NT2/D1 (cell line): ENCODE results near the gene PARD3.

ENCODE experiments used
- DNase-seq: peaks from one replicate; pipeline ENCODE4 v3.0.0-alpha.2; 2011; ENCODE audit warnings: low read depth, low spot score
- H3K27me3 ChIP-seq: 2 replicates; pipeline ENCODE4 v1.6.0; 2011; ENCODE audit warnings: mild to moderate bottlenecking; ENCODE audit not compliant: insufficient read length, insufficient read depth
- H3K36me3 ChIP-seq: 2 replicates; pipeline ENCODE4 v1.6.1; 2011; ENCODE audit warnings: mild to moderate bottlenecking, low read length, mixed read lengths; ENCODE audit not compliant: insufficient read depth, insufficient read length
- H3K4me1 ChIP-seq: 2 replicates; pipeline ENCODE4 v1.5.1; 2011; ENCODE audit not compliant: insufficient read depth, insufficient read length
- H3K4me3 ChIP-seq: 2 replicates; pipeline ENCODE4 v1.5.1; 2011; ENCODE audit warnings: low read depth; ENCODE audit not compliant: insufficient read length
- H3K9ac ChIP-seq: 2 replicates; pipeline ENCODE4 v1.6.0; 2011; ENCODE audit warnings: low read depth; ENCODE audit not compliant: insufficient read length
- H3K9me3 ChIP-seq: 2 replicates; pipeline ENCODE4 v1.5.1; 2011; ENCODE audit warnings: mild to moderate bottlenecking, low read length; ENCODE audit not compliant: insufficient read depth
- SUZ12 ChIP-seq: IDR thresholded peaks from 2 replicates; pipeline ENCODE4 v1.6.1; 2011; ENCODE audit not compliant: insufficient read length, insufficient read depth; ENCODE audit errors: extremely low read depth
- YY1 ChIP-seq: IDR thresholded peaks from 2 replicates; pipeline ENCODE4 v1.6.1; 2011; ENCODE audit not compliant: insufficient read length, insufficient read depth
- ZNF274 ChIP-seq: IDR thresholded peaks from 2 replicates; pipeline ENCODE4 v1.6.1; 2011; ENCODE audit warnings: mild to moderate bottlenecking, low read depth, low read length

Gene PARD3

DNA sequence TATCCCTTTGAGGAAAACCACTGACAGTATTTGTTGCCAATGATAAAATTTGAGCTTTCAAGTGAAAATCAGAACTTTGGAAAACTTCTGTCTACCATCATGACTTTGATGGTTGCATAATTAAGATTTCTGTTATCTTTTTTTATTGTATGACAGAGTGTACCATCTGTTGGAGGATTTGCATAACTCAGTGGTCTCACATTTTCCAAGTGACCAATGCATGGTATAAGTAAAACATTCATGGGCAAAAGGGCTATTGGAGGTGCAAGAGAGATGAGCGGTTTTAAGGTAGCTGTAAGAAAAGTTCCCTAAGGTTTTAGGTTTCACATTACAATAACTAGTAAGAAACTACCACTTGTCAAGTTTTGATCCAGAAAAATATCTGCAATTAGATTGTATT is 625.3 kb downstream of the PARD3 start:
- H3K27me3 ChIP-seq = no peaks in the 10 kb centered on the region
- DNase-seq = no peak
- H3K36me3 ChIP-seq = no peaks in the 10 kb centered on the region
- H3K4me3 ChIP-seq = no peak overlapping the region
- peaks cover 2% of the 10 kb centered on the region for H3K4me1 ChIP-seq
- H3K9ac ChIP-seq = no peak overlapping the region
- TF ChIP-seq ZNF274 = no peak
- H3K9me3 ChIP-seq = no peaks in the 10 kb centered on the region

DNA sequence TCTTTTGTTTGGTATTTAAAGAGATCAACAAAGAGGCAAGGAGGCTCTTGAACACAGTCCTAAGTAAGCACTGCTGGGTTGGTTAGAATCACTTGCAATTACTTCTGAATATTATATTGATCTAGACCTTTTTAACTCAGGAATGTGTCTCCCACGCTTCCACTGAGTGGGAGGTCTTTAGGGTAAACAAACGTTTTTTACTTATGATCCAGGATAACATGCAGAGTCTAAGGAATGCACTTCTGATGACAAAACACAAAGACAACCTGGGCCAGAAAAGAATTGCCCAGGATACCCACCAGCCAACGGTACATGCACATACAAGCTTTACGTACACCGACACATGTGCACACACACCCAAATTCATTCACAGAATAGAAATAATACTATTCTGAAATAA is 626.9 kb downstream of the PARD3 start:
- DNase-seq = no peak
- Histone ChIP-seq H3K4me3 (no peak overlapping the region), H3K9ac (no peak overlapping the region), H3K4me1 (peaks cover 2% of the 10 kb centered on the region), H3K9me3 (no peaks in the 10 kb centered on the region), H3K27me3 (no peaks in the 10 kb centered on the region), H3K36me3 (no peaks in the 10 kb centered on the region)
- TF ChIP-seq SUZ12 (no peak), YY1 (no peak), ZNF274 (no peak)

DNA sequence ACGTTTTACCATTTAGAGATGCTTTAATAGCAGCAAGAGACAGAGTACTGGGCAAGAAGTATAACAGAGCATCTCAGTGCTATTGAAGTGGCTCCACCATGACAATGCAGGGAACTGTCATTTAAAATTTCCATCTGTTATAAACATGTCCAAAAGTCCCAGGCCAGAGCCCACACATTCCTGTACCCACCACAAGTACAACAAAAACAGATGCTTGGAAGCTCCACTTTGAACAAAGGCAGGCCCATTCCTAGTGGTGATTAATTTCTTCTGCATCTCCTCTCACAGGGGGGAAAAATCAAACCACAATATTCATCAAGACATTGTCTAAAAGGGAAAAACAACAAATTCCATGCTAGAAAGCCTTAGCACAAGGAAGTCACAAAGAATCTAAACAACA is 627.9 kb downstream of the PARD3 start:
- TF ChIP-seq ZNF274 (no peak), SUZ12 (no peak), YY1 (no peak)
- H3K9ac ChIP-seq = no peak overlapping the region
- DNase-seq = no peak
- no peaks in the 10 kb centered on the region for H3K36me3 ChIP-seq
- no peak overlapping the region for H3K4me3 ChIP-seq
- H3K4me1 ChIP-seq = peaks cover 2% of the 10 kb centered on the region
- H3K9me3 ChIP-seq = no peaks in the 10 kb centered on the region
- no peaks in the 10 kb centered on the region for H3K27me3 ChIP-seq

DNA sequence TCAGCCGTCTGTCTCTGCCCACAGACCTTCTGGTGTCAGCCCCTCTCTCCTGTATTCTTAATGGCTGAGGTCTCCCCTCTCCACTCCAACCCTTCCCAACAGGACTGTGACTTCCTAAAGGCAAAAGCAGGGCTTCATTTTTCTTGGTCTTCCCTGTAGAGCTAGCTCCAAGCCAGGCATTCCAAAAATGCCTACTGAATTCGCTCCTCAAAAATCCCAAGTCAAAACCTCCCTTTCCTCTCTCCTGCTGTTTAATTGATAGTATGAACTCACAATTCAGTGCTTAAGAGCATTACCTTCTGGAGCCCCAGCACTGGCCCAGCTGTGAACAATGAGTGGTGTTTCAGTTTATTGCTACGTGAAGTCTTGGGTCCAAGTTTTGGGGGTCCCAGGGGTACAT is 628.4 kb downstream of the PARD3 start:
- DNase-seq = no peak
- no peaks in the 10 kb centered on the region for H3K27me3 ChIP-seq
- H3K9ac ChIP-seq = no peak overlapping the region
- H3K36me3 ChIP-seq = no peaks in the 10 kb centered on the region
- TF ChIP-seq ZNF274 (no peak), YY1 (no peak), SUZ12 (no peak)
- no peak overlapping the region for H3K4me3 ChIP-seq
- peaks cover 2% of the 10 kb centered on the region for H3K4me1 ChIP-seq
- H3K9me3 ChIP-seq = no peaks in the 10 kb centered on the region

DNA sequence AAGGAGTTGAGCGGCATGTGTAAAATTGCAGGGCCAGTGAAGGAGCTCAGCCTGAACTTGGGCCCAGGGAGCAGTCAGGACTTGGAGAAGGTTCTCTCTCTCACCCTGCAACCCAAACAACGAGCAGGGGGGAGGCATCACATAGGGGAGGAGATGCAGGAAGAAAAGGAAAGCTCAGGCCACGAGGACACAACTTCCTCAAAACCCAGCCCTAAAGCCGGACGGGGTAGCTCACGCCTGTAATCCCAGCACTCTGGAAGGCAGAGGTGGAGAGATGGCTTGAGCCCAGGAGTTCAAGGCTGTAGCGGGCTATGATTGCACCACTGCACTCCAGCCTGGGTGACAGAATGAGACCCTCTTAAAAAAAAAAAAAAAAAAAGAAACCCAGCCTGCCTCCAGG is 629.1 kb downstream of the PARD3 start:
- Histone ChIP-seq H3K27me3 (no peaks in the 10 kb centered on the region), H3K9ac (no peak overlapping the region), H3K4me3 (no peak overlapping the region), H3K9me3 (no peaks in the 10 kb centered on the region), H3K4me1 (peaks cover 2% of the 10 kb centered on the region), H3K36me3 (no peaks in the 10 kb centered on the region)
- TF ChIP-seq ZNF274 (no peak), SUZ12 (no peak), YY1 (no peak)
- DNase-seq = no peak

DNA sequence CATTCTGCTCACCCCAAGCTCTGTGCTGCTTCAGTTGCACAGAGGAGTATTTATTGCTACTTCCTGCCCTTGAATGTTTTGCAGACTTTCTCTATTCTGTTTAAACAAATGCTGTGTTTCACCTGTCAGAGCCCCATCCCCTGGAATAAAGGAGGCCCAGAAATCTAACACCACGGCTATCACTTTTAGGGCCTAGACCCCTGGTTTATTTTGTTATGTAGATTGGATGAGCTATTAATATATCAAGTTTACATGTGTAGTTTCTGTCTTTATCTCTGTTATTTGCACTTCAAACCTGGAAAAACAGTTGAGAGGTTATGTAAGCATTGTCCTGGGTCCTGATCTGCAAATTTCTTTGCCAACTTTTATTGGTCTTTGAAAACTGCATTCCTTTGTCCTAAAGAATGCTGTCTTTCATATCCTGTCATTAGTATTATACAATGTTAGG is 630.1 kb downstream of the PARD3 start:
- Histone ChIP-seq H3K4me3 (no peak overlapping the region), H3K4me1 (peaks cover 2% of the 10 kb centered on the region), H3K36me3 (no peaks in the 10 kb centered on the region), H3K9ac (no peak overlapping the region), H3K9me3 (no peaks in the 10 kb centered on the region), H3K27me3 (no peaks in the 10 kb centered on the region)
- DNase-seq = no peak
- no peak for TF ChIP-seq YY1

DNA sequence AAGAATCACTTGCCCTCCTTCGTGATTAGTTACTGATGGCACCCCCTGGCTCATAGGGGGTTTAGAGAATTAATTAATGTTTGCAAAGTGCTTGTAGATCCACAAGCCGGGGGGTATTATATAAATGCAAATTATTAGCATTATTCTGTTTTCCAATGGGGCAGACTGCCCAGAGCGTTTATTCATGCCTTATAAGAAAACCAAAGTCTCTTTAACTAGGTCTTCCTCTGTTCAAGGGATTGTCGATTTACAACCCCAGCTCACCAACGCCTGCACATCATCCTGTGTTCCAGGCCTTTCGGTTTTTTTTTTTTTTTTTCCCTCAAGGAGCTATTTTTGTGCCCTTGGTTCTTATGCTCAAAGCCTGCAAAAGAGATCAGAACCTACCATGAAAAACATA is 630.7 kb downstream of the PARD3 start:
- H3K4me1 ChIP-seq = peaks cover 2% of the 10 kb centered on the region

DNA sequence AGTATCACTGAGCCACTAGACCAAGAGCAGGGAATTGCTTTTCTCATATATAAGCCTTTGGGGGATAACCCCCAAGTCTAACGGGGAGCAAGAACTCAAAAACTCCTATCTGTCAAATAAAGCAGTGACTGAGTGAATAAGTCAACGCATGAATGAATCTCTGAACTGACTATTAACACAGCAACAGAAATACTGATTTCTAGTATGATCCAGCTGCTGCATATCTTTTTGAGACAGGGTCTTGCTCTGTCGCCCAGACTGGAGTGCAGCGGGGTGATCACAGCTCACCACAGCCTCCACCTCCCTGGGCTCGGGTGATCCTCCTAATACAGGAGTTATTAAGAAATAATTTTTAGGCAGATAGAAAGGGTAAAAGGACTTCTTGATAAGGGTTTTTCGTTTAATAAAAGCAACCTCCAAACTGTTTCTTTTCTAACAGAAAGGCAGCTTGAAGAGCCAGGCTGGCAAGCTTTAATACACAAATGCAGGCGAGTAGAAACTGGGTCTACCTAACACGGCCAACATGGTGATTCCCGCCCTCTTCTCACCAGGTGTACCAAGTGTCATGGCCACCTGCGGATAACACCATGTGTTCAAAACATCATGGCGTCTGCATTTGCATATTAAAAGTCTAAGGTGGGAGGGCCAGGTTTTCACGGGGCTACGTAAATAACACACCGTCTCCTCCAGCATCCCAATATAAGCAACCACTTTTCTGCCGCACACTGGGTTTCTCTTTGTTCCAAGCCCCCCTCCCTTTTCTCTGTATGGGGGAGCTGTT is 631.9 kb downstream of the PARD3 start:
- TF ChIP-seq ZNF274 (no peak), YY1 (no peak), SUZ12 (no peak)
- Histone ChIP-seq H3K36me3 (no peaks in the 10 kb centered on the region), H3K9ac (no peak overlapping the region), H3K9me3 (no peaks in the 10 kb centered on the region), H3K27me3 (no peaks in the 10 kb centered on the region), H3K4me1 (peaks cover 5% of the 10 kb centered on the region), H3K4me3 (no peak overlapping the region)
- DNase-seq = no peak

More for the DNA sequence above, 630.7 kb downstream of the PARD3 start:
- Histone ChIP-seq H3K36me3 (no peaks in the 10 kb centered on the region), H3K9ac (no peak overlapping the region), H3K27me3 (no peaks in the 10 kb centered on the region), H3K4me3 (no peak overlapping the region), H3K9me3 (no peaks in the 10 kb centered on the region)
- no peak for DNase-seq
- TF ChIP-seq YY1 = no peak
- no peak for TF ChIP-seq SUZ12
- no peak for TF ChIP-seq ZNF274
